Fibroblast of skin of right quadriceps (primary cell): ENCODE data around the gene NFAM1.

Experiments used
- DNase-seq: peaks from one replicate; pipeline ENCODE4 v3.0.0-alpha.2; 2013

NFAM1 gene

DNA sequence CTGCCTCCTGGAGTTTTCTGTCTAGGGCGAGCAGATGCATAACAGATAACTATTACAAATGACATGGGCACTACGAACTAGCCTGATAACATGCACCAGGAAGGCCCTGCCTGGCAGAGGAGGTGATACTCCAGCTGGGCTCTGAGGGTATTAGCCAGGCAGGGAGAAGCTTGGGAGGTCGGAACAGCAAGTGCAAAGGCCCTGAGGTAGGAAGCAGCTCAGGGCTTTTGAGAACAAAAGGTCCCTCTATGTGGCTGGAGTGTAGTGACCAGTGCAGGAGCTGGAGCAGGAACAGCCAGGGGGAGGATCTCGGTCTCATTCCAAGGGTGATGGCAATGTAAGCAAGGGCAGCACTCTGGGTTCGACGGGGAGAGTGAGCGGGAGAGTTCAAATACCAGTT lies 100.1 kb downstream of the NFAM1 start:
- DNase-seq = no peak

DNA sequence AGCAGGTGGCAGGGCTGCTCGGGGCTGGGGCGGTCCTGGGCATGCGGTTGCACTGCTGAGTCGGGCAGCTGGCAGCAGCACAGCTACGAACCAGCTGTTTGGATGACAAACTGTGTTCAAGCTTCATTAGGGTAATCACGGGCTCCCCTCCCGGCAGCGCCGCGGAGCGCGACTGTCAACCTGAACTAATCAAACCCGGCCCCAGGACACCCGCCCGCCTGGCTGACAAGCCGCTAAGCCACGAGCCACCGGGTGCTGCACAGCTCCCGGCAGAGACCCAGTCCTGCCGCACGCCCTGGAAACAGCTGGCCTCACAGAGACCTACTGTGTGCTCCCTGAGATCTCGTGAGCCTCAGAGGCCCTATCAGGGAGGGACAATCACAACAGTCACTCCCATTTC lies 101.2 kb downstream of the NFAM1 start:
- no peak for DNase-seq
